Measurements from ENCODE around the gene ACSF2.
A peak's percentile ranks its signal among the peaks of the same experiment; 100 is the strongest.

The ACSF2 gene

DNA sequence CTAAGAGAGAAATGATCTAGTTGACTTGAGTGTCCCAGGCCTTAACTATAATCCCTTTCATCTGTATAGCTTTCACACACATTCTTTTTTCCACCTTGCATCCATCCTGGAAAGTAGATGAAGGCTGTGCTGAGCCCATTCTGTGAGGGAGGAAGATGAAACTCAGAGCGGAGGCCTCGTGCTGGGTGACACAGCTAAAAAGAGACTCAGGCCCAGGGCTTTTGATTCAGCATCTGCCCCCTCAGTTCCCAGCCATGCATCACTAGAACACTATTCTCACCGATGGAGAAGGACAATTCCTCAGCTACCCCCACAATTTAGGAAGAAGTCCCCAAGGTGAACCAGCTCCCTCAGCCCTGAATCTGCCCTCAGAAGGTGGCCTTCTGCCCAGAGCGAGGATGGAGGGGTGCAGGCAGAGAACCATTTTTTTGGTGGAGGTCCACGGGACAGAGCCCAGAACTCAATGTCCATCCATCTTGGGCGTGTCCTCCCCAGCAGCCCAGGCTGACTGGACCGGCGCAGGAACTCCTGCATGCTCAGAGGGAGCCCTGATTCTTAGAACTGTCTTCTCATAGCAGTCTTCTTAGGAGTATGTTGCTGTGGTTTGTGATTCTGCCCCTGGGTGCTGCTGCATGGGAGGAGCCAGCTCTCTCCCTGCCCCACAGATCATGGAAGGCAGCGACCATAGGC is 76.4 kb downstream of the ACSF2 start:
- no peak for DNase-seq

DNA sequence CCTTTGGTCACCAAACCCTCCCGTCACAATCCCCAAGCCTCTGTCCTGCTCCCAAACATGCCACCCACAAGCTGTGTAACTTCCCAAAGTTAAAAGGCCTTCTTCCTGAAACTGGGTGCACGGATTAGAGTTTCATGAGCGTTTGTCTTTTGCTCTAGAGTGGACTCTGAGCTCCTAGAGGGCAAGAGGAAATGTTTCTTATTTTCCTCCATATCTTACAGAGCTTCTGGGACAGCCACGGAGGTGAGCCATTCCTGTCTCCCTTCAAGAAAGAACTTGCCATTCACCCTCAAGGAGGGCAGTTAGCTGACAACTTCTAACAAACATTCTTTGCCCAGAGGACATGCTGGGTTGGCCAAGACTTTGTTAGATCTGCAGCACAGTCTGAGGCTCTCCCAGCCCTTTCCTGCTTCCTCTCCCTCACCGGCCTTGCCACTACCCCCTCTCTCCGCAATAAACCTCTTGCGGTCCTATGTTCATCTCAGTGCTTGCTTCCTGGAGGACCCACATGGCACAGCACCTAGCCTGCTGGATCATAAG is 79.6 kb downstream of the ACSF2 start:
- no peak for DNase-seq

DNA sequence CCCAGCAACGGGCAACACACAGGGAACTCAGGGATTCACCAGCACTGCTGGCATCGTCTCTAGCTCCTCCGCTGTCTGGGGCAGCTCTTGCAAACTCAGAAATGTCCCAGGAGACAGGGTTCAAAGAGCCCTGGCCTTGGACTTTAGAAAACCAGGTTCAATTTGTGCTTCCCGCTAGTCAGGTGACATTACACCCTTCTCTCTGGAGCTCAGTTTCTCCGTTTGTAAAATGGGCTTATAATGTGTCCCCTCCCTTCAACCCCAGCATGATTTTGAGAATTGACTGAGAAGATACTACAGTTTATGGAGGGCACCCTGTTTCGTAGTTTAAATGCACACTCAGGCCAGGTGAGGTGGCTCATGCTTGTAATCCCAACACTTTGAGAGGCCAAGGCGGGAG is 80.3 kb downstream of the ACSF2 start:
- DNase-seq, result no peak

DNA sequence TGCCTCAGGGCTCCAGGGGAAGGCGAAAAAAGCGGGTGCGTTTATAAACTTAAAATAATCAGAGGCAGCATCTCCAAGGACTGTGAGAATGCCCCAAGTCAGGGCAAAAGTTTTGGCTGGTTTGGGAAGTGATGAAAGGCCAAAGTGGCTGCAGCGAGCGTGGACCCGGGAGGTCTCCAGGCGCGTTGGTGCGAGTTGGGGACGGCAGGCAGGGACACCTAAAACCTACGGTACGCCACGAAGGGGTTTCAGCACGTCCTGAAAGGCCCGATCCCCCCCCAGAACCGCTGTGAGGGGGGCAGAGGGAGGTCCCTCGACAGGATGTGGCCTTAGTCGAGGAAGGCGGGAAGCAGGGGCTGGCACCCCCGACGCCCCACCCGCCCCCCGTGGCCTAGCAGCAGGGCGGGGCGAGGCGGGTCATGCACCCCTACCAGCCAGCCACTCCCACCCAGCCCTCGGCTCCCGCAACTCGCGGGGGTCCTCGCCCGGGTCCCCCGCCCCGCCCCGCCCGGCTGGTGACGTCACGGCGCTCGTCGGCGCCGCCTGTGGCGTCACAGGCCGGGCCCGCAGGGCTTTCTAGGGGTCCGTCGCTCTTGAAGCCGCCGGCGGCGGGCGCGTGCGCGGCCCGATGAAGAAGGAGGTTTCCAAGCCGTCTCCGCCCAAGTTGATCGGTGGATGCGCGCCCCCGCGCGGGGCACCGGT is 82.0 kb downstream of the ACSF2 start, which contains the start of gene MYCBPAP:
TSS of gene MYCBPAP (plus strand) at position 569 of the 702 bp plus-strand sequence. CDS start 236 bp downstream, outside the sequence.
- peak; percentile 84 for DNase-seq

DNA sequence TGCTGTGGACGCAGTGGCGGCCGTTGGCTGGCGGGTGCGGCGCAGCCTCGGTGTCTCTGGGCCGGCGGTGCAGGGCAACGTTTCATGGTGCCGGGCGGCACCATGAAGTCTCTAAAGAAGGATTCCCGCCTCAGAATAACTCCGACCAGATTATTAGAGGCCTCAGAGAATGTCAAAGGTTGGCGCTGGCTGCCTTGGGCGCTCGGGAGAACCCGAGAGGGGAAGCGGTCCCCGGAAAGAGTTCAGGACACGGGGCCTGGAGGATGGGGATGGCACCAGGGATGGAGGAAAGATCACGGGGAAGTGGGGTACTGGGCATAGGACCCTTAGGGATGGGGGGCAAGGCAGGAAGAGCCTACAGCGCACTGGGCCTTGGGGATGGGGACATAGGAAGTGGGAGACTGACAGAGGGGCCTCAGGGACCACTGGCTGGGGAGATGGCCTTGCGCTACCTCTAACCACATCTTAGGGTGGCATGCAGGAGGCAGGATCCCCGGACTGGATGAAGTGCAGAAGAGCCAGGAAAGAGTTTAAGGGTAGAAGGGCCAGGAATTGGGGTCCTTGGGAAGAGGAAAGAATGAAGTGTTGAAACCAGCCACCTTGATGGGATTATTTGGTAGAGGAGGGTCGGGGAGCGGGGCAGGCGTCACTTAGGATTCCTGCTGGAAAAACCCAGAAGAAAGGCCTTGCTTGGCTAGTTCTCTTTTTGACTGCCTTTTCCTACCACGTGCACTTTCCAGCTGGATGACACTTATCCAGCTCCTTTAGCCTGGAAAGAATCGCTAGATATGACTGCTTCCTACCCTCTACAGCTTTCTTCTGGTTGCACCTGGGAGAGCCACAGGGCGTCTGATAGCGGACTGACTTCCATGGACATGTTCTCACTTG is 82.8 kb downstream of the ACSF2 start:
- no peak for DNase-seq

DNA sequence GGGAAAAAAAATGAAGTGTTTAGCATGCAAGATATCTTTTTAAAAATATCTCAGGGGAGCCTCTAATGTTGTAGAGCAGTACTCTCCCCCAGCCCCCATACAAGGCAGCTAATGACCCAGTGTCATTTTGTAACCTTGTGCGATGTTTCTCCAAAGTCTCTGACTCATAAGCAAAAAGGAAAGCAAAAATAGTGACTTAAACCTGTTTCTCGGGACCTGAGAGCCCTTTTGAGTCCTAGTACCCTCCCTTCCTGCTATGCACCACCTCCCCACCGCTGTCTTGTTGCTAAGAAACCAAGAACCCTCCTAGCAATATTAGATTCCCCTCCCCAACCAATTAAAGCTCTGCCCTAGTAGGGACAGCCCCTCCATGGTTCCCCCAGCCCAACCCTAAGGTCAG is 85.0 kb downstream of the ACSF2 start:
- no peak for DNase-seq

DNA sequence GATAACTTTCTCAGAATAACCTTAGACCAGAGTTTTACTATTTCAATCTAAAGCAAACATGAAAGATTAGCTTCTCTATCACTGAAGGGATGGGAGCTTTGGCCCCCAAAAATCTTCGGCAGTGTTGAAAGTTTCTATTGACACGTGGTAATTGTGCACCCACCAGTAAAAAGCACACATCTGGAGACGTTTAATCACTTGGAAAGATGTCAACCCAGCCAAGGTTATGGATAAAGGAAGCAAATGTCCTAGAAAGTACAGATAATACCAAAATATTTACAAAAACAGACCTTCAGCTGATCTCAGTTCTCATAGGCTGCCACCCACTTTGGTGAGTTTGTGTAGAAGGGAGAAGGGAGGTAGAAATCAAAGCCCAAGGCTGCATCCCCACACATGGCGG is 87.5 kb downstream of the ACSF2 start:
- no peak for DNase-seq

DNA sequence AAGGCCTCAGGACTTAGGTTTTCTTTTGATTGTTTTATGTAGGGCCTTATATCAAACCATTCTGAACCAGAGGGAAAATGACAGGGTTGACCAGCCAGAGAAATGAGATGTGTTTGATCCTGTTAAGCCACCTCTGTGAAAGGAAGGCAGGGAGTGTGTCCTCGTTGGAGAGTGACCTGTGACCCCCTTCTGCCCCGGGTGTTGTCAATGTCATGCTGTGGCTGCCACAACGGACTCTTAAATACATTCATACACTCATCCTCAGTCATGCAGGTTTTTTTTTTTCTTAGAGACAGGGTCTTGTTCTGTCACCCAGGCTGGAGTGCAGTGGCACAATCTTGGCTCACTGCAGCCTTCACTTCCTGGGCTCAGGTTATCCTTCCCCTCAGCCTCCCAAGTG is 88.4 kb downstream of the ACSF2 start:
- no peak for DNase-seq

DNA sequence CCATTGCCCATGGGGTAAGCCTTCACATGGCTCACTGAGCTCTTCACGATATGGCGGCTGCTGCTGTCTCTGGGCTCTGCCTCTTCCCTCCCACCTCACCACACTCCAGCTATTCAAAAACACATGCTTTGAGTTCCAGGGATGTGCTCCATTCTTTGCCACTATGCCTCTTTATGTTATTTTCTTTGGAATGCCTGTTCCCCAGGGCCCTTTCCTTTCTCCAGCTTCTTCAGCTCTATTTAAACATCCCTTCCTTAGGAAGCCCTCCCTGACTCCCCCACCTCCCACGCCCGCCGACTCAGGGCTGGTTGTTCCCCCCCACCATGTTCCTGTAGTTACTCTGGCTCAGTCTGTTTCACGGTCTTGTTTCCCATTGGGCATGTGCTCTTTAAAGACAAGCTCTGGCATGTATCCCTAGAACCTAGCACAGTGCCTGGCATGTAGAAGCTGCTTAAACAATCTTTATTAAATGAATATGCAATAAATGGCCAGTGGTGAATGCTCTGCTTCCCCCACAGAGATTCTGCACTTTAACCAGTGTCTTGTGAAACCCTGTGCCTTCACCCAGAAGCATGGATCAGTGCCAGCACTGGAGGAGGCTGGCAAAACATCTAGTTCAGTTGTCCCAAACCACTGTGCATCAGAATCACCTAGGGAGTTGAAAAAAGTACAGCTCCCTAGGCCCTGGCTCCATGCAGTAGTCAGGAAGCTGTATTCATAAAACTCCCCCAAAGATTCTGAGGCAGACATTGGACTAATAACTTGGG is 89.1 kb downstream of the ACSF2 start:
- DNase-seq, result peak; percentile 87

DNA sequence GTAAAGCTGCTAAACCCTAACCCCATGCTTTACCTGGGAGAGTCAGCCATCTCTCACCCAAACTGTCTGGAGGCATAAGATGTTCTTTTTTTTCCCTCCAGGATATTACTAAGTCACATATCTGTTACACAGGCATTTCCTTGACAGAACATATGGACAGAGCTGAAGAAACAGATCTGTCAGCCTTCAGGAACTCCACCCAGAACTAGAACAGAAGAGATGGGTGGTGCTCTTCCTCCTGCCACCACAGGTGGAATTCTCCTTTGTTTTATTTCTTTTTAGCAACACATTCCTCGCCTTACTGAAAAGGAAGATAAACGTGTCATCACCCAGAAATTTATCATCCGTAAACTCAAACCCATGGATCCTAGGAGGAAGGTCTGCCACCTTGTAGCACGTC is 91.0 kb downstream of the ACSF2 start:
- no peak for DNase-seq

DNA sequence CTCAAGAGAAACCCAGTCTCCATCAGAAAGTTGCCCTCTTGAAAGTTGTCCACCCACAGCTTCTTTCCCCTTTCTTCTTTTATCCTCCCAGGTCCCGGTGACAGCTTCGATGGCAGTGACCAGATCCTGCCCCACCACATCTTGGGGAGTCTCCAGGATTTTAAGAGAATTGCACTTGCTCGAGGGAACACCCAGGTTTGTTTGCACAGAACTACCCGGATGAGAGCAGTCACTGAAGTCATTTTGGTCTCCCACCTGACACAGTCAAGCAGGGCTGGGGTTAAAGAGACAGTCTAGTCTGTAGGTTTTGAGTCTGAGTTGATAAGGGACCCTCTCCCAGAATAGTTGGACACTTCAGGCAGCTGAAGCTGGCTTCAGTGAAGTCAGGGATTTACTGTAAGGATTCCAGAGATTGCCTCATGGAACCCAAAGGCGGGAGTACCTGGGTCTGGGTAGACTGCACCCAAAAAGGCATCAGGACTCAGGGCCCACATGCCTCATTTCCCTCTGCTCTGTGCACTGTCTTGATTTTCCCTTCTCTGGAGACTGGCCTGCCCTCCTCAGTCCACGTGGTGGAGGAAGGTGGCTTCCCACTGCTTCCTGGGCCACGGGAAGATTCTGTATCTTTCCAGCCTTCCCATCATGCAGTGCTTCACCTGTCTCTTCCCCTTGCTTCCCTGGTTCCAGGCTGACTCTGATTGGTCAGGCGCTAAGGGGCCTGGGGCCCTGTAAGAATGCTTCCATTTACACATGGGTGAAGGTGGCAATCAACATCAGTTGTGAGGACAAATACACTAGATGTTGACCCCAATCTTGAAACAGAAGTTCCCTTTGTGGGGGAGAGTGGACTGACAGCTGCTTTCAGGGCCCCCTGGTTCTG is 91.7 kb downstream of the ACSF2 start:
- DNase-seq, result no peak

DNA sequence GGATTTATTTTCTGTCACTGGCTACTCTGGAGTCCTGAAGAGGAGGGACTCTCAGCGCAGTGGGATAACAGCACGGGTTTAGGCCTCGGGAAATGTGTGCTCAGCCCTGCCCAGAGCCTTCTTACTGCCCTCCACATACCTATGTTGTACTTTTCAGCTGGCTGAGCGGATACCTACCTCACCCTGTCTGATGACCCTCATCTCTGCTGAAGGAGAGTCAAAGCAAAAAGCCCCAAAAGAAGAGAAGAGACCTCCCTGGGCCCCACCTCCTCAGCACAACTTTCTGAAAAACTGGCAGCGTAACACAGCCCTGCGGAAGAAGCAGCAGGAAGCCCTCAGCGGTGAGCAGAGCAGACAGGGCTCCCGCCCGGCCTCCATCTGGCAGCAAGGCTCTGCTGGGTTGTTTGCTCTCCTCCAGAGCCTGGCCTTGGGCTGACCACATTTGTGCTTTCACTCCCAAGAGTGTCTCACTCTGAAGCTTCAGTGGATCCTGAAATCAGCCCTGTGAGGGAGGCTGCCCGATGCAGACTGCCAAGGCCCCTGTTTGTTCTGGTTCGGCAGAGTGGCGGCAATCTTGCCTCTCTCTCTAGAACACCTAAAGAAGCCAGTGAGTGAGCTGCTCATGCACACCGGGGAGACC is 92.5 kb downstream of the ACSF2 start:
- DNase-seq, result no peak

DNA sequence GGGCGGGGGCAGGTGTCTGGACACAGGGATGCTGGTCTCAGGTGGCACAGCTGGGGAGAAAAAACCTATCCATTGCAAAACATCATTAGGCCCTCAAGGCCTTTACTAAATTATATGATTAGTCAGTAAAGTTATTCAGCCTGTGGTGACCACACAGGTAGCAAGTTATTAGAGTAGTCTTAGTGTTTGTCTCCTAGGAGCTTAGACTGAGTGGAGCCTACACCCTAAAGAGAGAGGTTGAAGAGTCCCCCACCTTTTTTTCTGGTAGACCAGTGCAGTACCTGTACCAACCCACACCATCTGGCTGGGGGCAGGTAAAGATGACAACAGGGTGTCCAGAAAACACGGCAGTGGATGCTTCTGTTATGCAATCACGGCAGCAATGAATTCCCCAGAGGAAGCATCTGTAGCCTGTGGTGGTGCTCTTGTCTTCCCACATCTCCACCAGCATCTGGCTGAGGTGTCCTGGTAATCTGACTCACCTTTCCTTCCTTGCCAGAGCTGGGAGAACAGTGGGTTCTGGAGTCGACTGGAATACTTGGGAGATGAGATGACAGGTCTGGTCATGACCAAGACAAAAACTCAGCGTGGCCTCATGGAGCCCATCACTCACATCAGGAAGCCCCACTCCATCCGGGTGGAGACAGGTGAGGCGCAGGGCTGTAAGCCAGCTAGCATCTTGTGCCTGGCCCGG is 93.3 kb downstream of the ACSF2 start:
- no peak for DNase-seq

DNA sequence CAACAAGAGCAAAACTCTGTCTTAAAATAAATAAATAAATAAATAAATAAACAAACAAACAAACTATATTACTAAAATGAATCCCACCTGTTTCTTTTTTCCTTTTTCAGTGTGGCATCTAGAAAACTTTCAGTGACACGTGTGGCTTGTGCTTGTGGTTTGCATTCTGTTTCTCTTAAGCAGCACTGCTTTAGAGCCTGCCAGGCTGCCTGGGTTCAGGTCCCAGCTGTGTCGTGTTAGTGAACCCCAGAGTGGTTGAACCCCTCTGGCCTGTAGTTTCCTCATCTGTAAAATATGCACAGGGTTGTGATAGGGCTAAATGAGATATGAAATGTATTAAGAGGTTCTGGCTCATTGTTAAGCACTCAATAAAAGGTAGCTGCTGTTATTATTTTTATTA is 94.5 kb downstream of the ACSF2 start:
- DNase-seq, result no peak

DNA sequence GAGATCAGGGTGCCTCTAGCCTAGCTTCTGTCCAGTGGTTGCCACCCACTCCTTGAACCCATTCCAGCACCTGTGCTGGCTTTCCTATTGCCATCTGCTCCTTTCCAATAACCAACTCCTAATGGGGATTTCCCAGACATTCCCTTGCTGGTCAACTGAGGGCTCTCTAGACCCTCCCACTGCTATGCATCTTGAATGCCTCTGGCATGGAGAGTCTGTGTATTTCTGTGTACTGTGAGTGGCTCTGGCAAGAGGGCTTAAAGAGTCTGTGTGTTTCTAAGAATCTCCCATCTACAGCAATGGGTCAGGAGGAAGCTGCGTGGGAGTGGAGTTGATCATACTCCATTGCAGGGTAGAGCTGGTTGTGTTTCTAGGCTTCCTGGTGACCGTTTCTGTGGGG is 95.5 kb downstream of the ACSF2 start:
- no peak for DNase-seq

DNA sequence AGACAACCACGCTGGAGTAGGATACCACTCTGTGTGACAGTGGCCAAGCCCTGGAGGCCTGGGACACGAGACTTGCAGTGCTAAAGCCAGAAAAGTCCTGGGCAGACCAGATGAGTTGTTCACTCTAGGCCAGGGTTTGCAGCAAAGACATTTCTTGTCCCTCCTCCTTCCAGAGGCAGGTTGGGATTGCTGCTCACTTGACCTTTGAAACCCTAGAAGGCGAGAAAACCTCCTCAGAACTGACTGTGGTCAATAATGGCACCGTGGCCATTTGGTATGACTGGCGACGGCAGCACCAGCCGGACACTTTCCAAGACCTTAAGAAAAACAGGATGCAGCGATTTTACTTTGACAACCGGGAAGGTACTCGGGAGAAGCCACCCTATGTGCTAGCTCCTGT is 96.7 kb downstream of the ACSF2 start:
- no peak for DNase-seq

DNA sequence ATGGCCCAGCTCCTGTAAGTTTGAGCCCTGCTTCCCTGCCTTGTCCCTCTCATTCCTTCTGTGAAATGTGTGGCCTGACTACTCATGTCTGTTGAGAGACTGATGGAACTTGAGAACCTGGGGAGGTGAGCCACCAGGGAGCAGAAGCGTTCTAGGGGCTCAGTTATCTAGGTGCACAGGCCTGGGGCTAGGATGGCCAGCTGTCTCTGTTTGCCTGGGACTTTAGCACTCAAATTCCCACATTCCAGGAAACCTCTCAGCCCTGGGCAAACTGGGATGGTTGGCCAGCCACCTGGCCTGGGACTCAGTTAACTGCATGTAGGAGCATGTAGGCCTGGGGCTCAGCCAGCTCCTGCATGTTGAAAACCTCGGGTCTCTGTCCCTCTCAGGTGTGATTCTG is 97.2 kb downstream of the ACSF2 start:
- DNase-seq, result no peak
